Measurements from ENCODE around the gene PLA2G15. TPM values are rescaled to one million over a fixed set of nuclear protein-coding genes. Genes with fewer than 3 reads are reported as not detected.

PLA2G15 gene
- total RNA-seq, 1 experiment from 2014 or later = 8.7 TPM

- DNase-seq = no peak
- peaks cover 60% of the 10 kb centered on the region for H3K79me2 ChIP-seq (ENCODE audit: low read length)
- H3K27me3 ChIP-seq (ENCODE audit: low read length) = no peaks in the 10 kb centered on the region
- H3K9me3 ChIP-seq (ENCODE audit: low read length) = no peaks in the 10 kb centered on the region
- H4K20me1 ChIP-seq (ENCODE audit: insufficient read depth, low read depth, low read length) = peaks cover 12% of the 10 kb centered on the region; the same call in 1 of the 2 replicates
- peaks cover 23% of the 10 kb centered on the region for H3K4me1 ChIP-seq (ENCODE audit: low read length)
- no peak overlapping the region for H2AFZ ChIP-seq (ENCODE audit: low read length)
- H3K9me2 ChIP-seq (replicated peaks; ENCODE audit: insufficient read depth, low read length) = no peaks in the 10 kb centered on the region
- no peak overlapping the region for H3K4me2 ChIP-seq (ENCODE audit: low read depth, low read length, poor library complexity, severe bottlenecking)
- H3K4me3 ChIP-seq (ENCODE audit: low read length) = no peak overlapping the region
- no peak overlapping the region for H3K27ac ChIP-seq (ENCODE audit: low read length)
- H3K36me3 ChIP-seq (ENCODE audit: insufficient read depth, low read length) = peaks cover 35% of the 10 kb centered on the region
- no peak overlapping the region for H3K9ac ChIP-seq (ENCODE audit: low read length)
Observed at GRCh38 chr16:68306633-68307032, 61.5 kb downstream of the PLA2G15 start.

DNA sequence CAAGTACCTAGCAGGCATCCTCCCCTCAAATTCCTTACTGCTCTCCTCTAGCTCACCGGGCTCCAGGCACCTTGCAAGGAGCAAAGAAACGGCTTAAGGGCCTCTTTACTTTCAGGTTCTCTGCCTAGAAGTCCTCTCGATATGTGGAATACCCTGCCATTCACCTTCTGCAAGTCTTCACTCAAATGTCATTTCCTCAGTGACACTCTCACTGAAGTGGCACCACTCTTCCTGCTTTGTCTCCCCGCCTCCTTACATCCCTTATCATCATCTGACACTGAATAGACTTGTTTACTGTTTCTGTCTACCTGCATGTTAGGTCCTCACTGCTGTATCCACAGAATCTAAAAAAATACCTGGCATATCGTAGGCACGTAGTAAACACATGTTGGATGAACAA is 64.6 kb downstream of the PLA2G15 start:
- H2AFZ ChIP-seq (ENCODE audit: low read length) = no peak overlapping the region
- H3K27ac ChIP-seq (ENCODE audit: low read length) = peak overlapping the region; percentile 55
- peaks cover 20% of the 10 kb centered on the region for H3K36me3 ChIP-seq (ENCODE audit: insufficient read depth, low read length)
- DNase-seq = peak; percentile 56
- peaks cover 22% of the 10 kb centered on the region for H3K4me1 ChIP-seq (ENCODE audit: low read length)
- peaks cover 12% of the 10 kb centered on the region; the same call in 1 of the 2 replicates for H4K20me1 ChIP-seq (ENCODE audit: insufficient read depth, low read depth, low read length)
- H3K9me3 ChIP-seq (ENCODE audit: low read length) = no peaks in the 10 kb centered on the region
- H3K9me2 ChIP-seq (replicated peaks; ENCODE audit: insufficient read depth, low read length) = no peaks in the 10 kb centered on the region
- H3K4me3 ChIP-seq (ENCODE audit: low read length) = peak overlapping the region; percentile 83
- peak overlapping the region; percentile 86 for H3K9ac ChIP-seq (ENCODE audit: low read length)
- peaks cover 86% of the 10 kb centered on the region for H3K79me2 ChIP-seq (ENCODE audit: low read length)
- no peaks in the 10 kb centered on the region for H3K27me3 ChIP-seq (ENCODE audit: low read length)
- peak overlapping the region; percentile 83 for H3K4me2 ChIP-seq (ENCODE audit: low read depth, low read length, poor library complexity, severe bottlenecking)

DNA sequence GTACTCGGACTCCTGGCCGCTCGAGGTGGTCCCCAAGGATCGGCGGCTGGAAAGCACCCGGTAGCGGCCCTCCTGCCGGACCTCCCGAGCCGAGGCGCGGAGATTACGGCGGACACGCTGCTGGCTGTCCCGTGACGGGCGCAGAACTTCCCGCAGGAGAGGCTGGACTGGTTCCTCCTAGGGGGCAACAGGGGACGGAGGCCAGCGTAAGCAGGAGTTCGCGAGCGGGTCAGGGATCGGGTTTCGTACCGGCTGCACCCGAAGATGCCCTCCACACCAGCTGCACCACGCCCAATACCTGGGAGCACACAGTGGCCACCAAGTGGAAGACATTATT is 65.2 kb downstream of the PLA2G15 start:
- H3K4me1 ChIP-seq (ENCODE audit: low read length) = peaks cover 22% of the 10 kb centered on the region
- no peaks in the 10 kb centered on the region for H3K27me3 ChIP-seq (ENCODE audit: low read length)
- H3K36me3 ChIP-seq (ENCODE audit: insufficient read depth, low read length) = peaks cover 15% of the 10 kb centered on the region
- peaks cover 84% of the 10 kb centered on the region for H3K79me2 ChIP-seq (ENCODE audit: low read length)
- H3K9me2 ChIP-seq (replicated peaks; ENCODE audit: insufficient read depth, low read length) = no peaks in the 10 kb centered on the region
- H3K9ac ChIP-seq (ENCODE audit: low read length) = peak overlapping the region; percentile 86
- H3K4me3 ChIP-seq (ENCODE audit: low read length) = peak overlapping the region; percentile 83
- H3K27ac ChIP-seq (ENCODE audit: low read length) = peak overlapping the region; percentile 55
- H2AFZ ChIP-seq (ENCODE audit: low read length) = peak overlapping the region; percentile 58; the same call in 1 of the 2 replicates
- peak overlapping the region; percentile 83 for H3K4me2 ChIP-seq (ENCODE audit: low read depth, low read length, poor library complexity, severe bottlenecking)
- no peaks in the 10 kb centered on the region for H3K9me3 ChIP-seq (ENCODE audit: low read length)
- peaks cover 12% of the 10 kb centered on the region; the same call in 1 of the 2 replicates for H4K20me1 ChIP-seq (ENCODE audit: insufficient read depth, low read depth, low read length)
- no peak for DNase-seq

Small RNA genes within 50 kb of the gene (small RNA-seq; reads per million reads assigned to genes)
- not detected for gene RNU6-1262P

Other genes with a start within 250 kb of the PLA2G15 start
- not detected in 2 replicates for gene DPEP2, start 245.9 kb upstream of the PLA2G15 start, total RNA-seq (2014; rRNA removed; shearing (Covaris generic); ENCODE audit: low replicate concordance)
- not detected in 2 replicates for gene DPEP2NB, start 229.5 kb upstream of the PLA2G15 start, total RNA-seq (2014; rRNA removed; shearing (Covaris generic); ENCODE audit: low replicate concordance)
- 10.8 and 20.9 TPM in 2 replicates for gene DDX28, start 222.1 kb upstream of the PLA2G15 start, total RNA-seq (2014; rRNA removed; shearing (Covaris generic); ENCODE audit: low replicate concordance)
- 23.7 and 35.8 TPM in 2 replicates for gene DUS2, start 222.1 kb upstream of the PLA2G15 start, total RNA-seq (2014; rRNA removed; shearing (Covaris generic); ENCODE audit: low replicate concordance)
- gene NFATC3, start 160.0 kb upstream of the PLA2G15 start, total RNA-seq (2014; rRNA removed; shearing (Covaris generic); ENCODE audit: low replicate concordance) = 39.1 and 72.3 TPM in 2 replicates
- gene ESRP2, start 9.2 kb upstream of the PLA2G15 start, total RNA-seq (2014; rRNA removed; shearing (Covaris generic); ENCODE audit: low replicate concordance) = not detected in 2 replicates
- 44.2 and 83.2 TPM in 2 replicates for gene SLC7A6, start 19.2 kb downstream of the PLA2G15 start, total RNA-seq (2014; rRNA removed; shearing (Covaris generic); ENCODE audit: low replicate concordance)
- gene SLC7A6OS, start 65.6 kb downstream of the PLA2G15 start, total RNA-seq (2014; rRNA removed; shearing (Covaris generic); ENCODE audit: low replicate concordance) = 13.3 and 28.0 TPM in 2 replicates
- gene PRMT7, start 65.6 kb downstream of the PLA2G15 start, total RNA-seq (2014; rRNA removed; shearing (Covaris generic); ENCODE audit: low replicate concordance) = 43.9 and 44.6 TPM in 2 replicates
- 5.0 and 12.6 TPM in 2 replicates for gene SMPD3, start 203.1 kb downstream of the PLA2G15 start, total RNA-seq (2014; rRNA removed; shearing (Covaris generic); ENCODE audit: low replicate concordance)